H1 (cell line): Measurements from ENCODE around the gene SH2D1B. TPM values are rescaled to one million over a fixed set of nuclear protein-coding genes. Genes with fewer than 3 reads are reported as not detected.

Source experiments
- CTCF ChIA-PET: fragments of 300-600 bp; sonication (Branson Sonifier 250); formaldehyde crosslinking; loops from one replicate; lab custom pipeline; 2021; ENCODE audit not compliant: partially characterized antibody; lab: Charles Lee
- POLR2A ChIA-PET: fragments of 300-600 bp; sonication (Branson Sonifier 250); formaldehyde crosslinking; loops from one replicate; lab custom pipeline; 2021; ENCODE audit warnings: inconsistent platforms; ENCODE audit not compliant: partially characterized antibody; lab: Charles Lee
- DNase-seq, 2 experiments: peaks; one replicate each; pipeline versions ENCODE4 v3.0.0 to v3.0.0-alpha.2; 2010 to 2022; ENCODE audit warnings: low spot score in 2 of 2, low read depth in 1 of 2, mixed read lengths in 1 of 2
- FAIRE-seq: peaks from 2 replicates; lab custom pipeline; 2011; peaks lifted over from hg19 to GRCh38; lab: Jason Lieb, UNC
- H2AFZ ChIP-seq: 2 replicates; pipeline ENCODE4 v1.8.1; 2012; ENCODE audit warnings: low read length, inconsistent platforms
- H2AK5ac ChIP-seq: 2 replicates; pipeline ENCODE4 v1.6.1; 2013; ENCODE audit warnings: low read depth, low read length
- H2BK120ac ChIP-seq: replicated peaks from 2 replicates; pipeline ENCODE3; 2013; ENCODE audit warnings: low read depth, low read length, inconsistent platforms
- H2BK12ac ChIP-seq: 2 replicates; pipeline ENCODE4 v1.6.1; 2013; ENCODE audit warnings: low read depth, low read length
- H2BK15ac ChIP-seq: 2 replicates; pipeline ENCODE4 v1.6.1; 2013; ENCODE audit warnings: low read length
- H2BK20ac ChIP-seq: 2 replicates; pipeline ENCODE4 v1.6.1; 2013; ENCODE audit warnings: low read length
- H2BK5ac ChIP-seq: 2 replicates; pipeline ENCODE4 v1.6.1; 2013; ENCODE audit warnings: low read depth, low read length
- H3K14ac ChIP-seq: 2 replicates; pipeline ENCODE4 v1.6.1; 2013; ENCODE audit warnings: inconsistent platforms; ENCODE audit not compliant: insufficient read length
- H3K18ac ChIP-seq: 2 replicates; pipeline ENCODE4 v1.6.1; 2013; ENCODE audit warnings: low read length; ENCODE audit errors: extremely low read depth
- H3K23ac ChIP-seq: 2 replicates; pipeline ENCODE4 v1.6.1; 2013; ENCODE audit warnings: inconsistent platforms; ENCODE audit not compliant: insufficient read length
- H3K23me2 ChIP-seq: 2 replicates; pipeline ENCODE4 v1.6.1; 2013; ENCODE audit warnings: low read depth, low read length
- H3K27ac ChIP-seq: 2 replicates; pipeline ENCODE4 v1.6.1; 2011; ENCODE audit warnings: low read depth, low read length, inconsistent platforms
- H3K27me3 ChIP-seq, 4 experiments: replicated peaks in 1 of 4; 1 replicate in 1 of 4; 2 replicates in 3 of 4; pipeline versions ENCODE4 v1.6.1 to v1.8.1; 2011 to 2013; ENCODE audit warnings: low read length in 3 of 4, mild to moderate bottlenecking in 3 of 4, inconsistent platforms in 2 of 4, mixed read lengths in 2 of 4, moderate library complexity in 1 of 4; ENCODE audit not compliant: control insufficient read depth in 3 of 4, insufficient read depth in 3 of 4; ENCODE audit errors: extremely low read depth in 1 of 4
- H3K36me3 ChIP-seq, 4 experiments: 2 replicates each; pipeline versions ENCODE4 v1.6.1 to v1.8.1; 2011 to 2013; ENCODE audit warnings: mild to moderate bottlenecking in 4 of 4, low read length in 3 of 4, moderate library complexity in 2 of 4, control low read depth in 1 of 4, inconsistent platforms in 1 of 4; ENCODE audit not compliant: insufficient read depth in 4 of 4, control insufficient read depth in 2 of 4
- H3K4ac ChIP-seq: replicated peaks from 2 replicates; pipeline ENCODE3; 2013; ENCODE audit warnings: low read length, low read depth, mixed read lengths, inconsistent platforms; ENCODE audit not compliant: insufficient read length
- H3K4me1 ChIP-seq, 4 experiments: replicated peaks in 1 of 4; 1 replicate in 1 of 4; 2 replicates in 3 of 4; pipeline versions ENCODE4 v1.6.1 to v1.8.1; 2011 to 2013; ENCODE audit warnings: low read length in 3 of 4, inconsistent platforms in 2 of 4, mixed read lengths in 1 of 4; ENCODE audit not compliant: insufficient read depth in 4 of 4, control insufficient read depth in 3 of 4
- H3K4me2 ChIP-seq, 2 experiments: 2 replicates each; pipeline versions ENCODE4 v1.6.1 to v1.8.1; 2011 to 2013; ENCODE audit warnings: low read depth in 2 of 2, low read length in 2 of 2, control low read depth in 1 of 2, inconsistent platforms in 1 of 2, mild to moderate bottlenecking in 1 of 2; ENCODE audit not compliant: insufficient read depth in 1 of 2
- H3K4me3 ChIP-seq, 4 experiments: fragments of 200-600, 300-600 bp in 1 of 4; sonication (generic), shearing (Covaris generic), sonication (Bioruptor Twin) in 1 of 4; 2 replicates each; pipeline versions ENCODE4 v1.5.1 to v1.8.1; 2011 to 2016; ENCODE audit warnings: low read length in 4 of 4, low read depth in 3 of 4, control low read depth in 2 of 4, inconsistent platforms in 2 of 4, mild to moderate bottlenecking in 2 of 4, mixed read lengths in 1 of 4, moderate library complexity in 1 of 4; ENCODE audit not compliant: insufficient read depth in 2 of 4; ENCODE audit errors: extremely low read depth in 1 of 4
- H3K56ac ChIP-seq: replicated peaks from 2 replicates; pipeline ENCODE3; 2013; ENCODE audit warnings: low read depth, mild to moderate bottlenecking, mixed read lengths, low read length, inconsistent platforms; ENCODE audit not compliant: insufficient read length
- H3K79me1 ChIP-seq: 2 replicates; pipeline ENCODE4 v1.6.1; 2013; ENCODE audit warnings: low read depth, low read length, control low read depth
- H3K79me2 ChIP-seq, 2 experiments: 2 replicates each; pipeline versions ENCODE4 v1.6.1 to v1.8.1; 2012 to 2013; ENCODE audit warnings: low read length in 2 of 2, mild to moderate bottlenecking in 2 of 2, inconsistent platforms in 1 of 2; ENCODE audit not compliant: insufficient read depth in 2 of 2, control insufficient read depth in 1 of 2
- H3K9ac ChIP-seq, 4 experiments: replicated peaks in 1 of 4; 1 replicate in 1 of 4; 2 replicates in 3 of 4; pipeline versions ENCODE4 v1.6.1 to v1.8.1; 2011 to 2013; ENCODE audit warnings: low read depth in 3 of 4, low read length in 3 of 4, control low read depth in 2 of 4, mild to moderate bottlenecking in 2 of 4, moderate library complexity in 2 of 4, inconsistent platforms in 1 of 4; ENCODE audit errors: extremely low read depth in 1 of 4
- H3K9me3 ChIP-seq, 2 experiments: 2 replicates each; pipeline versions ENCODE4 v1.6.1 to v1.8.1; 2012 to 2013; ENCODE audit warnings: mild to moderate bottlenecking in 2 of 2, moderate library complexity in 2 of 2, control low read depth in 1 of 2, inconsistent platforms in 1 of 2, low read depth in 1 of 2, low read length in 1 of 2, mixed read lengths in 1 of 2; ENCODE audit not compliant: insufficient read depth in 2 of 2
- H4K20me1 ChIP-seq, 2 experiments: replicated peaks in 1 of 2; 2 replicates each; pipeline versions ENCODE3 to v1.8.1; 2011 to 2013; ENCODE audit warnings: inconsistent platforms in 2 of 2, low read length in 2 of 2, mild to moderate bottlenecking in 1 of 2; ENCODE audit not compliant: insufficient read depth in 2 of 2, control insufficient read depth in 1 of 2
- H4K5ac ChIP-seq: 2 replicates; pipeline ENCODE4 v1.6.1; 2013; ENCODE audit warnings: low read length, low read depth, mixed read lengths, inconsistent platforms; ENCODE audit not compliant: insufficient read length
- H4K8ac ChIP-seq: 2 replicates; pipeline ENCODE4 v1.8.0; 2013; ENCODE audit warnings: mild to moderate bottlenecking, moderate library complexity, low read length, inconsistent platforms; ENCODE audit not compliant: insufficient read depth; ENCODE audit errors: extremely low read depth
- H4K91ac ChIP-seq: replicated peaks from 2 replicates; pipeline ENCODE3; 2013; ENCODE audit warnings: low read length, mixed read lengths, inconsistent platforms; ENCODE audit not compliant: insufficient read length
- ATF2 ChIP-seq: IDR thresholded peaks from 2 replicates; pipeline ENCODE4 v1.6.1; 2012; ENCODE audit warnings: low read length, inconsistent platforms
- ATF3 ChIP-seq: IDR thresholded peaks from 2 replicates; pipeline ENCODE4 v1.6.1; 2011; ENCODE audit warnings: low read depth, mild to moderate bottlenecking, low read length; ENCODE audit not compliant: insufficient read depth
- BACH1 ChIP-seq: IDR thresholded peaks from 2 replicates; pipeline ENCODE4 v1.6.1; 2012; ENCODE audit warnings: low read length, improper control_type of control experiment
- CHD2 ChIP-seq: IDR thresholded peaks from 2 replicates; pipeline ENCODE4 v1.6.1; 2012; ENCODE audit warnings: low read length, improper control_type of control experiment
- KDM4A ChIP-seq: IDR thresholded peaks from one replicate; pipeline ENCODE4 v1.7.1; 2012; ENCODE audit warnings: low read depth, mild to moderate bottlenecking, moderate library complexity, low read length, inconsistent platforms; ENCODE audit not compliant: severe bottlenecking
- KDM5A ChIP-seq: fragments of 200-600 bp; IDR thresholded peaks from 2 replicates; pipeline ENCODE4 v1.7.1; 2012; ENCODE audit warnings: mild to moderate bottlenecking, low read length, inconsistent platforms, mixed read lengths
- RFX5 ChIP-seq: IDR thresholded peaks from 2 replicates; pipeline ENCODE4 v1.6.1; 2011; ENCODE audit warnings: low read depth, low read length, improper control_type of control experiment, borderline replicate concordance
- SAP30 ChIP-seq: fragments of 300-600 bp; sonication (generic); IDR thresholded peaks from 2 replicates; pipeline ENCODE4 v1.7.1; 2012; ENCODE audit warnings: low read length, moderate library complexity, mild to moderate bottlenecking, inconsistent platforms; ENCODE audit not compliant: insufficient read depth, insufficient replicate concordance
- TAF7 ChIP-seq: optimal IDR thresholded peaks from 2 replicates; pipeline ENCODE3; 2011; ENCODE audit warnings: low read depth, mild to moderate bottlenecking, inconsistent platforms, low read length, moderate library complexity, borderline replicate concordance
- TEAD4 ChIP-seq: IDR thresholded peaks from 2 replicates; pipeline ENCODE4 v1.6.1; 2012; ENCODE audit warnings: low read depth, low read length, inconsistent platforms, mixed read lengths
- WGBS, 2 experiments: shearing (Covaris generic) in 1 of 2; methylation state at CpG; one replicate each; pipeline versions ENCODE4 v1.1.6 to v1.1.7; 2013 to 2015; ENCODE audit warnings: low lambda C conversion rate in 2 of 2, mixed read lengths in 2 of 2, inconsistent platforms in 1 of 2, low coverage in 1 of 2, missing lambda C conversion rate in 1 of 2; ENCODE audit not compliant: insufficient replicate concordance in 2 of 2, insufficient coverage in 1 of 2, insufficient read length in 1 of 2; ENCODE audit errors: extremely low coverage in 1 of 2, missing lambda C conversion rate in 1 of 2; 5-methylcytosine and 5-hydroxymethylcytosine counted together
- polyA plus RNA-seq, 7 experiments: library from polyadenylated mRNA; depleted of rRNA in 3 of 7; stranded (reverse) in 5 of 7; unstranded in 2 of 7; fragments of >200 nt in 5 of 7; fragments of 200-250 nt in 2 of 7; gene quantifications; 1 replicate in 5 of 7; 2 replicates in 1 of 7; 4 replicates in 1 of 7; pipeline versions ENCODE4 v1.2.1 to v1.2.3, GENCODE V29; 2011 to 2013; ENCODE audit warnings: missing spikeins in 2 of 7, mixed read lengths in 2 of 7
- total RNA-seq: library from RNA; stranded (reverse); fragmentation: NEBNext Ultra II Directional; extraction: Animal tissue kit (Norgen Biotek cat#: 25700); gene quantifications from 2 replicates; pipeline ENCODE4 v1.2.1, GENCODE V29; 2021
- TF ChIP-seq, protein P1 (sequence below): IDR thresholded peaks from 2 replicates; pipeline ENCODE4 v1.6.1; 2012; ENCODE audit warnings: inconsistent platforms

Gene SH2D1B
- total and polyA plus RNA-seq, 2 of the 8 experiments (the other 6 are each of a cell fraction or from before 2014, with no cell fraction given): not detected

DNA sequence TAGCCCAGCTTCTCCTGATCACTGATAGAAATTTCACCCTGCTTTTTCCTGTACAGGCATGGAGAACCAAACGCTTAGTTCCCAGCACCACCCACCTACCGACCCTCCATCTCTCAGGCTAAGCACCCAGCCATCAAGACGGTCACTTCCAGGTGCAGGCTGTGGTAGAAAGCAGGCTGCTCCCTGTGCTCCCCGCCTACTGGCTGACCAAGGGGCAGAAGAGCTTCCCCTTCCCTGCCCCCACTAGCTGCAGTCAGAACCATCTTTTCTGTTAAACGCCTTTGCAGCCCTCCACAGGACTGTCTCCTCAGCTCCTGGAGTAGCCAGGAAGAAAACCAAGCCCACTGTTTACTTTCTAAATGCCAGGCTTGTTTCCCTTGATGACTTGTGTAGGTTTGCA is 58.2 kb downstream of the SH2D1B start:
- DNase-seq (no peak), FAIRE-seq (no peak)
- Histone ChIP-seq H4K5ac (no peak overlapping the region), H3K4ac (no peak overlapping the region), H2BK5ac (no peak overlapping the region), H2BK15ac (no peak overlapping the region), H3K4me1 (peaks cover 0 to 8% (median 4%) of the 10 kb centered on the region in 4 experiments; a peak in 5 of 7 replicates), H3K27me3 (no peaks in the 10 kb centered on the region), H3K79me2 (no peaks in the 10 kb centered on the region), H2BK20ac (no peak overlapping the region), H3K9me3 (no peaks in the 10 kb centered on the region), H3K56ac (no peak overlapping the region), H2AK5ac (no peak overlapping the region), H2BK120ac (no peak overlapping the region), H3K23me2 (no peaks in the 10 kb centered on the region), H3K4me2 (no peak overlapping the region), H2BK12ac (peak overlapping the region; percentile 13; the same call in 1 of the 2 replicates), H3K9ac (no peak overlapping the region), H4K20me1 (no peaks in the 10 kb centered on the region), H3K27ac (no peak overlapping the region), H3K4me3 (no peak overlapping the region), H3K36me3 (no peaks in the 10 kb centered on the region), H3K18ac (0 out of 2 replicates have a peak overlapping the region, but pooled peaks have one; percentile 52), H4K91ac (no peak overlapping the region), H3K79me1 (no peaks in the 10 kb centered on the region), H3K23ac (no peak overlapping the region), H2AFZ (no peak overlapping the region), H4K8ac (no peak overlapping the region), H3K14ac (no peak overlapping the region)
- ChIA-PET CTCF (interaction anchor here (0.8 to 5.7 kb wide), 6 partner anchors 13 to 289 kb away, joined by 3 to 59 read pairs (median 12); partner anchors contain the start of gene C1orf226), POLR2A (no interaction called here)
- WGBS, 2 experiments: 81% methylated on average over 5 of the region's 5 CpGs; no CpG with 5 or more reads in 1 of the 2 experiments
- TF ChIP-seq RFX5: no peak
- TF ChIP-seq ATF2: no peak
- no peak for TF ChIP-seq KDM5A
- no peak for TF ChIP-seq SAP30
- TF ChIP-seq ATF3: no peak
- no peak for TF ChIP-seq TEAD4
- TF ChIP-seq KDM4A: no peak
- TF ChIP-seq BACH1: no peak
- no peak for TF ChIP-seq TAF7
- TF ChIP-seq CHD2: no peak
- TF ChIP-seq, protein P1, sequence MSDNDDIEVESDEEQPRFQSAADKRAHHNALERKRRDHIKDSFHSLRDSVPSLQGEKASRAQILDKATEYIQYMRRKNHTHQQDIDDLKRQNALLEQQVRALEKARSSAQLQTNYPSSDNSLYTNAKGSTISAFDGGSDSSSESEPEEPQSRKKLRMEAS: no peak
